Thyroid gland (tissue), 4 donors: ENCODE data around the gene RPL10A. TPM values are rescaled to one million over a fixed set of nuclear protein-coding genes. Genes with fewer than 3 reads are reported as not detected.
A peak's percentile ranks its signal among the peaks of the same experiment; 100 is the strongest.

Experiments
- DNase-seq, 2 donors: peaks; one replicate each; pipeline ENCODE4 v3.0.0-alpha.2; 2019
- H3K27ac ChIP-seq, 3 donors: fragments of 200-600 bp; sonication (generic); 1 replicate in 2 of 3; 2 replicates in 1 of 3; pipeline ENCODE4 v1.5.1; 2016 to 2019; ENCODE audit warnings: mild to moderate bottlenecking in 1 of 3, moderate library complexity in 1 of 3
- H3K27me3 ChIP-seq: fragments of 200-600 bp; sonication (generic); one replicate; pipeline ENCODE4 v1.5.1; 2019
- H3K36me3 ChIP-seq, 2 donors: fragments of 200-600 bp; sonication (generic); one replicate each; pipeline ENCODE4 v1.5.1; 2016 to 2019
- H3K4me1 ChIP-seq, 2 donors: fragments of 200-600 bp; sonication (generic); one replicate each; pipeline ENCODE4 v1.5.1; 2017 to 2019
- H3K4me3 ChIP-seq, 3 donors: fragments of 200-600 bp; sonication (generic); replicated peaks in 1 of 3; 1 replicate in 2 of 3; 2 replicates in 1 of 3; pipeline ENCODE4 v1.5.1; 2016; ENCODE audit warnings: mild to moderate bottlenecking in 1 of 3
- H3K9me3 ChIP-seq: fragments of 200-600 bp; sonication (generic); one replicate; pipeline ENCODE4 v1.5.1; 2017
- POLR2A ChIP-seq, 2 donors: fragments of 450-650 bp; IDR thresholded peaks; one replicate each; pipeline ENCODE4 v1.6.1; 2017; ENCODE audit warnings: antibody characterized with exemption in 2 of 2, mild to moderate bottlenecking in 2 of 2, moderate library complexity in 1 of 2
- WGBS, 2 donors: methylation state at CpG; one replicate each; pipeline ENCODE4 v1.1.5; 2017; 5-methylcytosine and 5-hydroxymethylcytosine counted together
- intact Hi-C: fragments of 100-400 bp; cut with DNase I; formaldehyde crosslinking; loops from one replicate; pipeline ENCODE4 v1.15.1; 2023
- total RNA-seq, 4 donors: library from RNA; depleted of rRNA; stranded (reverse); fragments of >200 nt; gene quantifications; one replicate each; pipeline ENCODE4 v1.2.3, GENCODE V29; 2016
- TF ChIP-seq, protein P1 (sequence below), 6 experiments: fragments of 200-600 bp in 3 of 6; fragments of 450-650 bp in 3 of 6; sonication (generic) in 3 of 6; IDR thresholded peaks; one replicate each; pipeline ENCODE4 v1.5.1; 2016 to 2019; ENCODE audit warnings: antibody characterized with exemption in 6 of 6, mild to moderate bottlenecking in 2 of 6, inconsistent platforms in 1 of 6, moderate library complexity in 1 of 6

The RPL10A gene
- total RNA-seq, 4 donors from 2014 or later, result 1,123 to 2,881 (median 1,235) TPM

GRCh38 chr6:35488517-35488862, 20.3 kb downstream of the RPL10A start:
- H3K4me3 ChIP-seq, result no peak overlapping the region
- H3K36me3 ChIP-seq, result no peaks in the 10 kb centered on the region
- no peaks in the 10 kb centered on the region for H3K27me3 ChIP-seq
- H3K9me3 ChIP-seq, result no peaks in the 10 kb centered on the region
- 78 to 79% methylated on average over 9 of the region's 9 CpGs for WGBS, 2 donors
- H3K27ac ChIP-seq, result peak overlapping the region; percentile 28 to 49 (median 32)
- TF ChIP-seq, protein P1, sequence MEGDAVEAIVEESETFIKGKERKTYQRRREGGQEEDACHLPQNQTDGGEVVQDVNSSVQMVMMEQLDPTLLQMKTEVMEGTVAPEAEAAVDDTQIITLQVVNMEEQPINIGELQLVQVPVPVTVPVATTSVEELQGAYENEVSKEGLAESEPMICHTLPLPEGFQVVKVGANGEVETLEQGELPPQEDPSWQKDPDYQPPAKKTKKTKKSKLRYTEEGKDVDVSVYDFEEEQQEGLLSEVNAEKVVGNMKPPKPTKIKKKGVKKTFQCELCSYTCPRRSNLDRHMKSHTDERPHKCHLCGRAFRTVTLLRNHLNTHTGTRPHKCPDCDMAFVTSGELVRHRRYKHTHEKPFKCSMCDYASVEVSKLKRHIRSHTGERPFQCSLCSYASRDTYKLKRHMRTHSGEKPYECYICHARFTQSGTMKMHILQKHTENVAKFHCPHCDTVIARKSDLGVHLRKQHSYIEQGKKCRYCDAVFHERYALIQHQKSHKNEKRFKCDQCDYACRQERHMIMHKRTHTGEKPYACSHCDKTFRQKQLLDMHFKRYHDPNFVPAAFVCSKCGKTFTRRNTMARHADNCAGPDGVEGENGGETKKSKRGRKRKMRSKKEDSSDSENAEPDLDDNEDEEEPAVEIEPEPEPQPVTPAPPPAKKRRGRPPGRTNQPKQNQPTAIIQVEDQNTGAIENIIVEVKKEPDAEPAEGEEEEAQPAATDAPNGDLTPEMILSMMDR (IDR thresholded peaks at IDR 0.05), result no peak
- TF ChIP-seq POLR2A (IDR thresholded peaks at IDR 0.05), result no peak
- DNase-seq, result no peak
- H3K4me1 ChIP-seq, result peaks cover 34 to 70% of the 10 kb centered on the region in 2 donors
- intact Hi-C loops, result no loop called here

DNA sequence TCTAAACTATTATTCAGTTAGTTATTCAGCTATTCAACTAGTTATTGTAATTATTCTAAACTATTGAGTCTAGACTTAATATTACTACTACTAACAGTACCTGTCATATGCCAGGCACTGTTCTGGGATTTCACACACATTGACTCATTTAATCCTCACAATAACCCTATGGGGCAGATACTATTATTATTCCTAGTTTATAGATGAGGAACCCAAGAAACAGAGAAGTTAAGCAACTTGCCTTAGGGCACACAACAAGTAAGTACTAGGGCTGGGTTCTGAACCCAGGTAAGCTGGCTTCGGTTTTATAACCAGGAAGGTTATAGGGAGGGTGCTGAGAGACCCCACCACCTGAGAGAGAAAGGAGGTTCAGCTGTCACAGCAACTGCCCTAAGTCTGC, 20.9 kb downstream of the RPL10A start:
- Histone ChIP-seq H3K36me3 (no peaks in the 10 kb centered on the region), H3K27ac (peak overlapping the region in 1 of 3 donors; percentile 32), H3K4me3 (no peak overlapping the region), H3K4me1 (peaks cover 34 to 72% of the 10 kb centered on the region in 2 donors), H3K9me3 (no peaks in the 10 kb centered on the region), H3K27me3 (no peaks in the 10 kb centered on the region)
- intact Hi-C loops, result no loop called here
- 87 to 100% methylated on average over 1 of the region's 1 CpG for WGBS, 2 donors
- DNase-seq, result no peak
- no peak for TF ChIP-seq POLR2A (IDR thresholded peaks at IDR 0.05)
- TF ChIP-seq, protein P1 (IDR thresholded peaks at IDR 0.05), result no peak

DNA sequence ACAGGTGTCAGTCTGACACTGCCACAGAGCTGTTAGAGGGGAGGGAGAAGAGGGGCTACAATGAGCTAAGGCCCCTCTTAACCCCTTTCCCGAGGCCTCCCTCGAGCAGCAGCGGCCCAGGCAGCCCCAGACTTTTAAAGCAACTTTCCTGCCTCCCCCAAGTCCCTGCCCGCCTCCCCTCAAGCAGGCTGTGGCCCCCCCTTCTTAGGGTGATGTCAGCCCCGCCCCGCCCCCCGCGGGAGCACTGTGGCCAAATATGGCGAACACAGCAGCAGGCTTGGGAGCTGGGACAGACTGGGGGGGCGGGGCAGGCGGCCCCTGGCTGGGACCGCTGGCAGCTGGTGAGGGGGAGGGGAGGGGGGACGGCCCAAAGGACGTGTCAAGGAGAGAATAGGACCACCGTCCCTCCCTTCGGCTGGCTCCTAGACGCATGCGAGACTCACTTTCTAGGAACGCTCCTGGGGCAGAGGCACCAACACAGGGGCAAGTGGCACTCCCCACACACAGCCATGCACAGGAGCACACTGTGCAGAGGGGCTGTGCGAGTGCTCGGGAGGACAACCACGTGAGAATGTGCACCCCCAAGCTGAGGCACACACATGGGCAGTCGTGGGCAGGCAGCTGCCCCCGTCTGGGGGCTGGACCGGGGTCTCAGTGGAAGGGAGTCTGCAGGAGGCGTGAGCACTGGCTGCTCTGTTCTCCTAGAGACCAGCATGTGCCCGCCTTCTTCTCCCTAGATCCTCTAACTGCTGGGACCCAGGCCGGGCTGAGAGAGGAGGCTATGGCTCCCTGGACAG, 22.0 kb downstream of the RPL10A start:
- H3K4me3 ChIP-seq, result no peak overlapping the region
- H3K4me1 ChIP-seq, result peaks cover 30 to 78% of the 10 kb centered on the region in 2 donors
- no peaks in the 10 kb centered on the region for H3K9me3 ChIP-seq
- peak overlapping the region; percentile 28 to 46 (median 36) for H3K27ac ChIP-seq
- 39 to 43% methylated on average over 5 to 19 of the region's 28 CpGs for WGBS, 2 donors
- no peak for TF ChIP-seq POLR2A (IDR thresholded peaks at IDR 0.05)
- TF ChIP-seq, protein P1 (IDR thresholded peaks at IDR 0.05), result no peak
- no peaks in the 10 kb centered on the region for H3K27me3 ChIP-seq
- H3K36me3 ChIP-seq, result no peaks in the 10 kb centered on the region
- peak; percentile 56 to 62 for DNase-seq
- intact Hi-C loops, result no loop called here

GRCh38 chr6:35490821-35491557, 22.8 kb downstream of the RPL10A start:
- no peaks in the 10 kb centered on the region for H3K9me3 ChIP-seq
- no peaks in the 10 kb centered on the region for H3K27me3 ChIP-seq
- TF ChIP-seq POLR2A (IDR thresholded peaks at IDR 0.05), result no peak
- TF ChIP-seq, protein P1 (IDR thresholded peaks at IDR 0.05), result no peak
- no peaks in the 10 kb centered on the region for H3K36me3 ChIP-seq
- peak overlapping the region in 2 of 3 donors; percentile 16 to 46 for H3K27ac ChIP-seq
- WGBS, 2 donors, result 57 to 62% methylated on average over 8 of the region's 8 CpGs
- intact Hi-C loops, result no loop called here
- H3K4me3 ChIP-seq, result no peak overlapping the region
- H3K4me1 ChIP-seq, result peaks cover 22 to 78% of the 10 kb centered on the region in 2 donors
- no peak for DNase-seq
